ENCODE results near the gene TRAPPC11. TPM values are rescaled to one million over a fixed set of nuclear protein-coding genes. Genes with fewer than 3 reads are reported as not detected.
"Not testable (repeated sequence)": the region's sequence is repeated elsewhere in the genome, so short reads cannot be mapped to it uniquely, and the experiment has no call there.

TRAPPC11 gene
- total RNA-seq, 1 donor from 2014 or later, result 38.6 TPM

DNA sequence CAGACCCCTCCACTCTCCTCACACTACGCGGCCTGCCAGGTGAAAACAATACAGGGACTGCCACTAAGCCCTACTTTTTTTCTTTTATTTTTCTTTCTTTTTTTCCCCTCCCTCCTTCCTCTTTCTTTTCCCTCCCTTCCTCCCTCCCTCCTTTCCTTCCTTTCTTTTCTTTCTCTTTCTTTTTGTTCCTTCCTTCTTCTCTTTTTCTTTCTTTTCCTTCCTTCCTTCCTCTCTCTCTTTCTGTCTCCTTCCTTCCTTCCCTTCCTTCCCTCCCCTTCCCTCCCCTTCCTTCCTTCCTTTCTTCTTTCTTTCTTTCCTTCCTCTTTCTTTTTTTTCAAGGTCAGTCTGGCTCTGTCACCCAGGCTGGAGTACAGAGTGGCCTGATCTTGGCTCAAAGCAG lies 42.0 kb upstream of the TRAPPC11 start:
- DNase-seq (no peak), ATAC-seq (no peak)
- Histone ChIP-seq H3K9me3 (no peaks in the 10 kb centered on the region), H3K36me3 (no peaks in the 10 kb centered on the region), H3K27ac (no peak overlapping the region), H3K27me3 (ENCODE audit: low read depth) (no peaks in the 10 kb centered on the region), H3K4me3 (no peak overlapping the region), H3K4me1 (no peaks in the 10 kb centered on the region)
- intact Hi-C loops (cut with DNase I), result no loop called here
- TF ChIP-seq, protein P1, sequence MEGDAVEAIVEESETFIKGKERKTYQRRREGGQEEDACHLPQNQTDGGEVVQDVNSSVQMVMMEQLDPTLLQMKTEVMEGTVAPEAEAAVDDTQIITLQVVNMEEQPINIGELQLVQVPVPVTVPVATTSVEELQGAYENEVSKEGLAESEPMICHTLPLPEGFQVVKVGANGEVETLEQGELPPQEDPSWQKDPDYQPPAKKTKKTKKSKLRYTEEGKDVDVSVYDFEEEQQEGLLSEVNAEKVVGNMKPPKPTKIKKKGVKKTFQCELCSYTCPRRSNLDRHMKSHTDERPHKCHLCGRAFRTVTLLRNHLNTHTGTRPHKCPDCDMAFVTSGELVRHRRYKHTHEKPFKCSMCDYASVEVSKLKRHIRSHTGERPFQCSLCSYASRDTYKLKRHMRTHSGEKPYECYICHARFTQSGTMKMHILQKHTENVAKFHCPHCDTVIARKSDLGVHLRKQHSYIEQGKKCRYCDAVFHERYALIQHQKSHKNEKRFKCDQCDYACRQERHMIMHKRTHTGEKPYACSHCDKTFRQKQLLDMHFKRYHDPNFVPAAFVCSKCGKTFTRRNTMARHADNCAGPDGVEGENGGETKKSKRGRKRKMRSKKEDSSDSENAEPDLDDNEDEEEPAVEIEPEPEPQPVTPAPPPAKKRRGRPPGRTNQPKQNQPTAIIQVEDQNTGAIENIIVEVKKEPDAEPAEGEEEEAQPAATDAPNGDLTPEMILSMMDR (IDR thresholded peaks at IDR 0.05), result no peak

DNA sequence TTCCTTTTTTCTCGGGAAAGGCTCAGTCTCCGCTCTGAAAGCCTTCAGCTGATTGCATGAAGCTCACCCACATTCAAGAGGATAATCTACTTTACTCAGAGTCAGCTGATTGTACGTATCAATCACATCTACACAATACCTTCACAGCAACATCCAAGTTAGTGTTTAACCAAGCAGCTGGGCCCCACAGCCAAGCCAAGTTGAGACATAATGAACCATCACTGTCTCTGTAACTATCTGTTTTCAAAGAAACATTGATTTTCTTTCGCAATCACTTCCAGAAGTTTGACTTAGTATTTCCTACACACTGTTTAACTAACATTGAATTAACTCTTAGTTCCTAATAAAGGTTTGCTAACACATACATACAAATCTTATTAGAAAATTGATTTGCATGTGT lies 40.4 kb upstream of the TRAPPC11 start:
- Histone ChIP-seq H3K4me3 (no peak overlapping the region), H3K9me3 (no peaks in the 10 kb centered on the region), H3K36me3 (no peaks in the 10 kb centered on the region), H3K4me1 (no peaks in the 10 kb centered on the region), H3K27me3 (ENCODE audit: low read depth) (no peaks in the 10 kb centered on the region), H3K27ac (no peak overlapping the region)
- TF ChIP-seq, protein P1 (IDR thresholded peaks at IDR 0.05), result no peak
- no peak for ATAC-seq
- intact Hi-C loops (cut with DNase I), result no loop called here
- DNase-seq, result no peak

DNA sequence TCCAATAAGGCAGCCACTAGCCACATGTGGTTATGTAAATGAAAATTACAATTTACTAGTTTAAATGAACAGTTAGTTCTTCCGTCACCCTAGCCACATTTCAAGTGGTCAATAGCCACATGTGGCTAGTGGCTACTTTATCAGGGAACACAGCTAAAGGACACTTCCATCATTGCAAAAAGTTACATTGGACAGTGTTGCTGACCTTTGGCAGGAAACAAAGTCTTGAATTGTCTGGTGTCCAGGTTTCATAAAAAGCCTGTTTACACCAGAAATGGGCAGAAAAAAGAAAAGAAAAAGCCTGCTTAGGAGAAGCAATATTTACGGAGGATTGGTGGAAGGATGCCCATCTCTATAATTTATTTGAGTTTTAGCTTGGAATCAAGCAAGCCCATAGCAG lies 38.7 kb upstream of the TRAPPC11 start:
- Histone ChIP-seq H3K9me3 (no peaks in the 10 kb centered on the region), H3K4me3 (no peak overlapping the region), H3K36me3 (no peaks in the 10 kb centered on the region), H3K27ac (no peak overlapping the region), H3K4me1 (no peaks in the 10 kb centered on the region), H3K27me3 (ENCODE audit: low read depth) (no peaks in the 10 kb centered on the region)
- intact Hi-C loops (cut with DNase I), result no loop called here
- ATAC-seq, result no peak
- no peak for DNase-seq
- TF ChIP-seq, protein P1 (IDR thresholded peaks at IDR 0.05), result no peak

DNA sequence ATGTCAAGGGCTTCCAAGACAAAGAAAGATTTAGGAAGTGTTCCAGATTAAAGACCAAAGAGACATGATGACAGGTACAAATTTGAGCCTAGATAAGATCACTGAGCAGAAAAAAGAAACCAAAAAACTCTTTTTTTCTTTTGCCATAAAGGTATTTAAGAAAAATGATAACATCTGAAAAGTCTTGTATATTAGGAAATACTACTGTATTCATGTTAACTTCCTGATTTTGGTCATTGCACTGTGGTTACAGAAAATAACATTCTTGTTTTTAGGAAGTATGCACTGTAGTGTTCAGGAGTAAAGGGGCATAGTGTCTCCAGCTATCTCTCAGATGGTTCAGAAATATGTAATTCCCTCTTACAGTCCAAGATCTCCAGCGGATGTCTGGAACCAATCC lies 37.2 kb upstream of the TRAPPC11 start:
- intact Hi-C loops (cut with DNase I), result no loop called here
- ATAC-seq, result peak; percentile 68 to 70
- Histone ChIP-seq H3K4me1 (no peaks in the 10 kb centered on the region), H3K27me3 (ENCODE audit: low read depth) (no peaks in the 10 kb centered on the region), H3K4me3 (no peak overlapping the region), H3K27ac (no peak overlapping the region), H3K9me3 (no peaks in the 10 kb centered on the region), H3K36me3 (no peaks in the 10 kb centered on the region)
- no peak for DNase-seq
- TF ChIP-seq, protein P1 (IDR thresholded peaks at IDR 0.05), result no peak

DNA sequence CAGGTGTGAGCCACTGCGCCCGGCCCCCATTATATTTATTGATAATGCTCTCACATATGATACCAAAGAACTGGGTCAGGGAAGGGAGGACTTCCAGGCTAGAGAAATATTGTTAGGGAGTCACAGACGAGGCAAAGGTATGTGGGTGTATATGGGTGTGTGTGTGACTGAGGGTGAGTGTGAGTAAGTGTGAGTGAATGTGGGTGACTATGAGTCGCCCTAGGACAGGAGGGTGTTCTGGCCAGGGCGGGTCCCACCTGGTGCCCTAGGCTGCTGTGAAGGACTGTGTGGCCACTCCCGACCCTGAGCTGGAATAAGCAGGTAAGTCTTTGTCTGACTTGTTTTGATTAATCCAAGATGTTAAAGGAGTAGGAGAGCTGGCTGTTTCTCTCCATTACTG lies 34.5 kb upstream of the TRAPPC11 start:
- ATAC-seq, result no peak
- TF ChIP-seq, protein P1 (IDR thresholded peaks at IDR 0.05), result no peak

DNA sequence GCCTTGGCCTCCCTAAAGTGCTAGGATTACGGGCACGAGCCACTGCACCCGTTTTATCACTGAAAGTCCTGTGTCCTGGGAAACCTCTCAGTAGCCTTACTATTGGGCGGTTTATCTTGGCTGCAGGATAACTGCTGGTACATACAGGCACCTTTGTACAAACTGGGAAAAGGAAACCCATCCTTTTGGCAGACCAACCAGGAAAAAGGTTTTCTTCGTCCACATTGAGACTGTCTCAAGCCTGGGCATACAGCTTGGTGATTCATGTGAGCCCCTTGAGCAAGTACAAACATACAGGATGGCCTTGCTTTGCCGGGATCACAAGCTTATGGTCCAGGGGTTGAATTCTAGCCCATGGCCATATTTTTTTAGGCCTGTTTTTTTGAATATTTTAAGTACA lies 32.9 kb upstream of the TRAPPC11 start:
- TF ChIP-seq, protein P1 (IDR thresholded peaks at IDR 0.05), result no peak
- Histone ChIP-seq H3K27me3 (ENCODE audit: low read depth) (no peaks in the 10 kb centered on the region), H3K4me3 (no peak overlapping the region), H3K27ac (no peak overlapping the region), H3K9me3 (no peaks in the 10 kb centered on the region), H3K36me3 (no peaks in the 10 kb centered on the region), H3K4me1 (no peaks in the 10 kb centered on the region)
- no peak for DNase-seq
- intact Hi-C loops (cut with DNase I), result no loop called here
- no peak for ATAC-seq

More for the DNA sequence above, 34.5 kb upstream of the TRAPPC11 start:
- Histone ChIP-seq H3K4me1 (no peaks in the 10 kb centered on the region), H3K9me3 (no peaks in the 10 kb centered on the region), H3K4me3 (no peak overlapping the region), H3K27me3 (ENCODE audit: low read depth) (no peaks in the 10 kb centered on the region), H3K27ac (no peak overlapping the region), H3K36me3 (no peaks in the 10 kb centered on the region)
- intact Hi-C loops (cut with DNase I), result no loop called here
- no peak for DNase-seq

DNA sequence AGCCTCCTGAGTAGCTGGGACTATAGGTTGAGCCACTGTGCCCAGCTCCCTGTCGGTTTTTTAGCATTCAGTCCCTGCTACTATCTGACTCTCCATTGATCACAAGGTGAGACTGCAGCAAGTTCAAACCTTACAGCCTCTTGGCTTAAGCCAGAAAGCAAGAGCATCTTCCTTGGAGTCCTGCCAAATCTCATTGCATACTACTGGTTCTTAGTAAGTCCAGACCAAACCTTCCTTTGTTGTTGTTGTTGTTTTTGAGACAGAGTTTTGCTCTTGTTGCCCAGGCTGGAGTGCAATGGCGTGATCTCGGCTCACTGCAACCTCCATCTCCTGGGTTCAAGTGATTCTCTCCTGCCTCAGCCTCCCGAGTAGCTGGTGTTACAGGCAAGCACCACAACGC lies 31.8 kb upstream of the TRAPPC11 start:
- ATAC-seq; H3K36me3 ChIP-seq; H3K27ac ChIP-seq; intact Hi-C loops (cut with DNase I); H3K27me3 ChIP-seq (ENCODE audit: low read depth); DNase-seq; H3K9me3 ChIP-seq; H3K4me3 ChIP-seq; H3K4me1 ChIP-seq: not testable (repeated sequence)
